ENCODE measurements around the gene OR10H5.
"Not testable (repeated sequence)": the region's sequence is repeated elsewhere in the genome, so short reads cannot be mapped to it uniquely, and the experiment has no call there.

OR10H5 gene

DNA sequence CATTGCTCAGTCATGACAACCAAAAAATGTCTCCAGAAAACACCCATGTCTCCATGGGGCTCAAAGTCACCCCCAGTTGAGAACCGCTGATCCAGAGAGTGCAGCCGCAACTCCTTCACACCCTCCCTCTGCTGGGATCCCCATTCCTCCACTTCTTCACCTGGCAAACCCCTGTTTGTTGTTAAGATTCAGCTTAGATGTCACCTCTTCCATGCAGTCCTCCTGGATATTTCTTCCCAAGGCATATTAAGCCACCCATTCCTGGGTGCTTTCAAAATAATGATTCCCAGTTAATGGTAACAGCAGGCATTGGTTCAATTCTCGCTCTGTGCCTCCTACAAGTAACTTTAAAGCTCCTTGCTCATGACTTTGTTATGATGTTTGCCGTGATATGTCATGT is 24.0 kb downstream of the OR10H5 start:
- no peak for DNase-seq (ENCODE audit: low read depth, low spot score)

DNA sequence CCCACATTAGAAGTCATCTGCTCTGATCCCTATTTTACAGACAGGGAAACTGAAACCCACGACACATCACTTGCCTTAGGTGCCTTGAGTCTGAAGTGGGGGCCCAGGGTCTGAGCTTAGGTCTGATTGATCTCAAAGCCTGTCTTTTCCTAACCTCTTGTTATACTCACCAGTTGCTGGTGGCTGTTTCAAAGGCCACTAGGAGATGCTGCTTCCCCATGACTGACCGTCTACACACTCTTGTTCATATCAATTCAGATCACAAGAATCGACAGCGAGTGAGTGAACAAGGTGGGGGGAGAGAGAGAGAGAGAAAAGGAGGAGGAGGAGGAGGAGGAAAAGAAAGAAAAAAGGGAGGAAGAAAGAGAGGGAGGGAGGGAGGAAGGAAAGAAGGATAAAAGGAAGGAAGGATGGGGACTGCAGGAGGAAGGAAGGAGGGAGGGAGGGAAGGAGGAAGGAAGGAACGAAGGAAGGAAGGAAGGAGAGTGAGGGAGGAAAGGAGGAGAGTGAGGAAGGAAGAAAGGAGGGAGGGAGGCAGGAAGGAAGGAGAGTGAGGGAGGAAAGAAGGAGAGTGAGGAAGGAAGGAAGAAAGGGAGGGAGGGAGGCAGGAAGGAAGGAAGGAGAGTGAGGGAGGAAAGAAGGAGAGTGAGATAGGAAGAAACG is 24.7 kb downstream of the OR10H5 start:
- no peak for DNase-seq (ENCODE audit: low read depth, low spot score)

DNA sequence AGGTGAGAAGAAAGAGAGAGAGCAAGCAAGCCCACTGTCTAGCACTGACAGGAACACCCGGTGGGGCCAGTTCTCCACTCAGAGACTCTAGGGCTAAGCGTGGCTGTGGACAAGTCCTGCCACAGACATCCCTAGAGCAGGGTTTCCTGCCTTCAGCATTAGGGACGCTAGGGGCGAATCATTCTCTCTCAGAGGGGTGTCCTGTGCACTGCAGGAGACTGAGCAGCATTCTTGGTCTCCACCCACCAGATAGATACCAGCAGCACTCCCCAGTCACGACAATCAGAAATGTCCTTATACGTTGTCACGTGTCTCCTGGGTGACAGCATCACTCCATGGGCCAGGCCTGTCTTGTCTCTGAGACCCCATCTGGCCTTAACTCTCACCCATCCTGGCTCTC is 26.5 kb downstream of the OR10H5 start:
- DNase-seq (ENCODE audit: low read depth, low spot score), result no peak

DNA sequence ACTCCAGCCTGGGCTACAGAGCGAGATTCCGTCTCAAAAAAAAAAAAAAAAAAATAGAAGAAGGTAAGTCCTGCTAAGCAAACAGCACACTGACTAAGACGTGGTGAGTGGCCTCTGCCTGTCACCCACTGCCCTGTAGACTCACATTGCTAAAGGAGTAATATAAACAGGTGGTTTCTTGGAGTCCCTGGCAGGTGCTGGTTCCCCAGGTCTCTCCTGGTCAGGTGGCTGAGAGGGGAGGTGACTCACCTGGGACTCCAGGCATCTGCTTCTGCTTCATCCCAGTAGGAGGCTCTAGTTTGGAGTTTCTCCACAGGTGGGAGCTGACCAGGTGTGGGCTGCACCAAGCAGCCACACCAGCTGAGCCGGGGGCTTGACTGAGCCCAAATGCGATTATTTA is 27.8 kb downstream of the OR10H5 start, which contains the start of gene OR10H1:
OR10H1 (minus strand) TSS at position 359 of the 400 bp plus-strand sequence. CDS start 7,627 bp downstream, outside the sequence.
- no peak for DNase-seq (ENCODE audit: low read depth, low spot score)

DNA sequence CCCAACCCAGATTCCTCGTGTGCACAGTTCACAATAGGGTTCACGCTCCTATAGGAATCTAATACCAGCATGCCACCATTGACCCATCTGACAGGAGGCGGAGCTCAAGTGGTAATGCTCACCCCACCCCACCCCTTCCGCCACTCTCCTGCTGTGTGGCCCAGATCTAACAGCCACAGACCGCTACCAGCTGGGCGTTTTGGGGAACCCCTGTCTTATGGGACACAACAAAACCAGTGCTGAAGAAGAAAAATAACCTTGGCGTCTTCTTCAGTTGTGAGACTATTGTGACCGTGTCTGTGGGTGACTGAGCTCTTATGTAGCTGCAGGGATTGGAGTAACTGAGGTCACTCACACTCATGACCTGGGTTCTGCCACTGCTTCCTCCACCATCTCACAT is 33.2 kb downstream of the OR10H5 start:
- DNase-seq (ENCODE audit: low read depth, low spot score), result no peak

DNA sequence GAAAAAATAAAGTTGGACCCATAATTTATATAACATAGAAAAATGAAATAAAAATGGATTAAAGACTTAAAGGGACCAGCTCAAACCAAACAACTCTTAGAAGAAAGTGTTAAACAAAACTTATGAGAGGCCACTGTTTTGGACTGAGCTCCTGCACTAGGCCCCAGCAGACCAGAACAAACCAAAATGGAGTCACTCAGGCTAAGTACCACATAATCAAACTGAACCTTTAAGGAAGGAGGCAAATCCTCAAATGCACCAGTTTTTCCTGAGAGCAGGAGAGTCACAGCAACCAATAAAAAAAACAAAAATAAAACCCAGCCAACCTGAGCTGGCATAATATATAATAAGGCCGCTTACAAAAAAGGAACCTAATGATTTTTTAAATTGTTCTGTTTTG is 38.3 kb downstream of the OR10H5 start:
- no peak for DNase-seq (ENCODE audit: low read depth, low spot score)

DNA sequence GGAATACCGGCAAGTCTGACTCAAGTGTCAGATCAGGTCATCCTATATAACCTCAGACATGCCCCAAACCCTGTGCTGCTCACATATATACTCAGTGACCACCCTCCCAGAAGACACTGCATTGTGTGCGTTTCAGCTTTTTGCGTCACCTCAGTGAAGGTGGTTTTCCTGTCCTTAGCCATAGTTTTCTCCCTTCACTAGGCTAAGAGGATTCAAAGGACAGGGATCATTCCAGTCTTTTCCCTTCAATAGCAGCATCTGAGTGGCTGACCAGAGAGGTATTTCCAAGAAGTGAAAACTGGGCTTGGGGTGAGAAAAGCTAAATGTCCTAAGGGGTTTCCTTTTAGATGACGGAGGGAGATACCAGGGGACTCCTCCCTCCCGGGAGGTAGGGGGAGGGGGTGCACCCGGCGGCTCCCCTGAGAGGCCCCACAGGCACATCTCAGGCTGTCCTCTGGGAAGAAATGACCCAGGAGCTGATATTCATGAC is 40.7 kb downstream of the OR10H5 start:
- peak; percentile 1 for DNase-seq (ENCODE audit: low read depth, low spot score)

DNA sequence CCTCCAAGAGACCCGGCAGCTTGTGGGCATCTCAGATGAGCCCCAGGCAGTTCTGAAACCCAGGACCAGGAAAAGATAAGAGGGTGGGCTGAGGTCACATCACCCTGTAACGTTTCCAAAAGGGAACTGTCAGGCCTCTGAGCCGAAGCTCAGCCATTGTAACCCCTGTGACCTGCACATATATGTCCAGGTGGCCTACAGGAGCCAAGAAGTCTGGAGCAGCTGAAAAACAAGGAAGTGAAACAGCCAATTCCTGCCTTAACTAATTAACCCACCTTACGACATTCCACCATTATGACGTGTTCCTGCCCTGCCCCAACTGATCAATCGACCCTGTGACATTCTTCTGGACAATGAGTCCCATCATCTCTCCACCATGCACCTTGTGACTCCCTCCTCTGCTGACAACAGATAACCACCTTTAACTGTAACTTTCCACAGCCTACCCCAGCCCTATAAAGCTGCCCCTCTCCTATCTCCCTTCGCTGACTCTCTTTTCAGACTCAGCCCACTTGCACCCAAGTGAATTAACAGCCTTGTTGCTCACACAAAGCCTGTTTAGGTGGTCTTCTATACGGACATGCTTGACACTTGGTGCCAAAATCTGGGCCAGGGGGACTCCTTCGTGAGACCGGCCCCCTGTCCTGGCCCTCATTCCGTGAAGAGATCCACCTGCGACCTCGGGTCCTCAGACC is 41.3 kb downstream of the OR10H5 start:
- DNase-seq (ENCODE audit: low read depth, low spot score), result peak; percentile 1

DNA sequence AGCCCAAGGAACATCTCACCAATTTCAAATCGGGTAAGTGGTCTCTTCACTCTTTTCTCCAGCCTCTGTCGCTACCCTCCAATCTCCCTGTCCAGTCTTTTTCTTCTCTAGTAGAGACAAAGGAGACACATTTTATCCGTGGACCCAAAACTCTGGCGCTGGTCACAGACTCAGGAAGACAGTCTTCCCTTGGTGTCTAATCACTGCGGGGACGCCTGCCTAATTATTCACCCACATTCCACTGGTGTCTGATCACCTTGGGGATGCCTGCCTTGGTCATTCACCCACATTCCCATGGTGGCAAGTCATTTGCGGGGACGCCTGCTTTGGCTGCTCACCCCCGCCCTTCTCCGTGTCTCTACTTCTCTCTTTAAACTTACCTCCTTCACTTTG is 41.8 kb downstream of the OR10H5 start:
- no peak for DNase-seq (ENCODE audit: low read depth, low spot score)

DNA sequence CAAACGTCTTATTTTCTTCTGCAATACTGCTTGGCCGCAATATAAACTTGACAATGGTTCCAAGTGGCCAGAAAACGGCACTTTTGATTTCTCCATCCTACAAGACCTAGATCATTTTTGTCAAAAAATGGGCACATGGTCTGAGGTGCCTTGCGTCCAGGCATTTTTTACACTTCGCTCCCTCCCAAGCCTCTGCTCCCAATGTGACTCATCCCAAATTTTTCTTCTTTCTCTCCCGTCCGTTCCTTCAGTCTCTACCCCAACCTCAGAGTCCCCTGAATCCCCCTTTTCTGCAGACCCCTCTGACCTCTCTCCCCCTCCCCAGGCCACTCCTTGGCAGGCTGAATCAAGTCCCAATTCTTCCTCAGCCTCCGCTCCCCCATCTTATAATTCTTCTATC is 42.3 kb downstream of the OR10H5 start:
- DNase-seq (ENCODE audit: low read depth, low spot score), result no peak

DNA sequence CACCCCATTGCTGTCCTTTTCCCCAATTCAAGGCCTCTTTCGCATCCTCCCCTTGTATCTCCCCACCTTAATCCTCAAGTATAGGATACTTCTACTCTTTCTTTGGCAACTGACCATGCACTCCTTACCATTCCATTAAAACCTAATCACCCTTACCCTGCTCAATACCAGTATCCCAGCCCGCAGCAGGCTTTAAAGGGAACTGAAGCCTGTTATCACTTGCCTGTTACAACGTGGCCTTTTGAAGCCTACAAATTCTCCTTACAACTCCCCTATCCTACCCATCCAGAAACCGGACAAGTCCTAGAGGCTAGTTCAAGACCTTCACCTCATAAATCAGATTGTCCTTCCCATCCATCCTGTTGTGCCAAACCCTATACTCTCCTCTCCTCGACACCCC is 44.2 kb downstream of the OR10H5 start:
- no peak for DNase-seq (ENCODE audit: low read depth, low spot score)

DNA sequence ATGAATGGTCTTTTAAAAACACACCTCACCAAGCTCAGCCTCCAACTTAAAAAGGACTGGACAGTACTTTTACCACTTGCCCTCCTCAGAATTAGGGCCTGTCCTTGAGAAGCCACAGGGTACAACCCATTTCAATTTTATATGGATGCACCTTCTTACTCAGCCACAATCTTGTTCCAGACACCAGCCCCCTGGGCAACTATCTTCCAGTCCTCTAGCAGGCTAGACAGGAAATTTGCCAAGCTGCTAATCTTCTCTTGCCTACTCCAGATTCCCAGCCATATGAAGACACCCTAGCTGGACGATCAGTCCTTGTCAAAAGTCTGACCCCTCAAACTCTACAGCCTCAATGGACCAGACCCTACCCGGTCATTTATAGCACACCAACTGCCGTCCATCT is 46.8 kb downstream of the OR10H5 start:
- DNase-seq (ENCODE audit: low read depth, low spot score), result not testable (repeated sequence)

DNA sequence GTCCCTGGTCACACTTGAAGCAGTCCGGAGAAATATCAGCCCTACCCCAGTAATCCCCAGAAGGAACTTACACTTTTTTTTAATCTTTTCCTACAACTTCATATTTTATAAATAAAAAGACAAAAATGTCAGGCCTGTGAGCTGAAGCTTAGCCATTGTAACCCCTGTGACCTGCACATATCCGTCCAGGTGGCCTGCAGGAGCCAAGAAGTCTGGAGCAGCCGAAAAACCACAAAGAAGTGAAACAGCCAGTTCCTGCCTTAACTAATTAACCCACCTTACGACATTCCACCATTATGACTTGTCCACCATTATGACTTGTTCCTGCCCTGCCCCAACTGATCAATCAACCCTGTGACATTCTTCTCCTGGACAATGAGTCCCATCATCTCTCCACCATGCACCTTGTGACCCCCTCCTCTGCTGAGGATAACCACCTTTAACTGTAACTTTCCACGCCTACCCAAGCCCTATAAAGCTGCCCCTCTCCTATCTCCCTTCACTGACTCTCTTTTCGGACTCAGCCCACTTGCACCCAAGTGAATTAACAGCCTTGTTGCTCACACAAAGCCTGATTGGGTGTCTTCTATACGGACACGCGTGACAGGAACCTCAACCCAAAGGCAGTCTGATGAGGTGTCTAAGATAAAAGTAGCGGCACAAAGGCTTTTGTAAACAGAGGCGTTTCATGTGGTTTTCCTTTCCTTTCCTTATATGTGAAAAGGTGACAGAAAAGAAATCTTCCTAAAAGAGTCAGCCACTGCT is 48.3 kb downstream of the OR10H5 start:
- DNase-seq (ENCODE audit: low read depth, low spot score), result not testable (repeated sequence)

DNA sequence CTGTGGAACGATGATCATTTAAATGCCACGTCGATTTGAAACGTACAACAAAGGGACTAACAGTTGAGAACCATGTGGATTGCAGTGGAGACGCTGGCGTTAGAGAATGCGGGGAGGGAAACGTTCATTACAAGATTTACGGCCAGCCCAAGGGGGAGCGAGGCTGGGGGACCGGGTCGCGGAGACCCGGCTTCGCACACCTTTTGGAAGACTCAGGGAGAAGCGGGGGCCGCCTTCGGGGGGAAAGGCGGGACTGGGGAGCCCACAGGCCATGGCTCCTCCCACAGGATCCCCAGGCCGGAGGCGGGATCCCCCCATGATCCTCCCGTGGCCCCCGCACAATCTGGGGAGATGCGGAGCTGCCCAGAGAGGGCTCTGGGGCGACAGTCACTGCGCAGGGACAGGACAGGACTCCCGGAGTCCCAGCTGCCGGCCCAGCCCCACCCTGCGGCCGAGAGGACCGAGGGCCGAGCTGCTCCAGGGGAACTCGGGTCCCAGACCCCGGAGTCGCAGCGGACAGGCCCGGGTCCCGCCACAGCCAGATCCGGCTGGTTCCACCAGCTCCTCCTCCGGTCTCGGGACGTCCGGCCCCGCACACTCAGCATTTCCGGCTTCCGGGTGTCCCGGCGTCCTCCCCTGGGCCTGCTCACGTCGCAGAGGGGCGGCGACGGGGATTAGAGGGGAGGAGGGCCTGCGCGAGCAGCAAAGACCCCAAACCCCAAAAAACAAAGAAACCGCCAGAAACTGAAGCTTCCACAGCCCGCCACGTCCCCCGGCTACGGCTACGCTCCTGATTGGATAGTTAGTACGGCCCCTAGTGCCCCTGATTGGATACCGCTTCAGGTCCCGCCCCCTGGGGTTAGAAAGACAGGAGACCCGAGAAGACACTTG is 49.1 kb downstream of the OR10H5 start:
- DNase-seq (ENCODE audit: low read depth, low spot score), result peak; percentile 44

DNA sequence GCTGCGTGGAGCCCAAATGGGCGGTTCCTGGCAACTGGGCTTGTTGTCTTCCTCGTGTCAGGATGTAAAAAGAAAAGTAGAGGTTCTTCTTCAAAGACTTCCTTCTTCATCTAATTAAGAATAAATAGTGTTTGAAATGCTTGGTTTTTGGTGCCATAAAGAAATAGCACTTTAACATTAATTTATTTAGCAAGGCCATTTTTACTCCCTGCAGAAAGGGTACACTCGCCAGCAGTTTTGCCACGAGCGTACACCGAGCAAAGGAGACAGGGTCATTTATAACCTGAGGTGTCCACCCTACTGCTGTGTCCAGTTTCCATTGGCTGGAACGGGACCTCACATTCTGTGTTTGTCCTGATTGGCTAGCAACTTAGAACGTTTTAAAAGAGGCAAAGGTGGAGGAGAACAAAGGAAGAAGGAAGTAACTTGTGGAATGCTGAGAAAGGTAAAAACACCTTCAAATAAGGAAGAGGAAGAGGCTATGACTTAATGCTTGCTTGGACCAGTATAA is 49.8 kb downstream of the OR10H5 start:
- DNase-seq (ENCODE audit: low read depth, low spot score), result no peak

DNA sequence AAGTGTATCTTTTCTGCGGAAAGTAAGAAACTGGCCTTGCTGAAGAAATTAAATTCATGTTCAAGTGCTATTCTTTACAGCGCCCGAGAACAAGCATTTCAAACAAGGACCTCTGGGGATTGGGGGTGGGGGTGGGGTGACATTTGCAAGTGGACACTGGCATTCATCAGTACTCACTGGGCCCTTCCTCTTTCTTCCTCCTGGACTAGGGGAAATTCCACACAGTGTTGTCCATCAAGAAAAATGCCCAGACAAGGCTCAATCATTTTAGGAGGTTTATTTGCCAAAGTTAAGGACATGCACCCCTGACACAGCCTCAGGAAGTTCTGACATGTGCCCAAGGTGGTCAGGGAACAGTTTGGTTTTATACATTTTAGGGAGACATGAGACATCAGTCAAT is 50.9 kb downstream of the OR10H5 start:
- DNase-seq (ENCODE audit: low read depth, low spot score), result no peak

DNA sequence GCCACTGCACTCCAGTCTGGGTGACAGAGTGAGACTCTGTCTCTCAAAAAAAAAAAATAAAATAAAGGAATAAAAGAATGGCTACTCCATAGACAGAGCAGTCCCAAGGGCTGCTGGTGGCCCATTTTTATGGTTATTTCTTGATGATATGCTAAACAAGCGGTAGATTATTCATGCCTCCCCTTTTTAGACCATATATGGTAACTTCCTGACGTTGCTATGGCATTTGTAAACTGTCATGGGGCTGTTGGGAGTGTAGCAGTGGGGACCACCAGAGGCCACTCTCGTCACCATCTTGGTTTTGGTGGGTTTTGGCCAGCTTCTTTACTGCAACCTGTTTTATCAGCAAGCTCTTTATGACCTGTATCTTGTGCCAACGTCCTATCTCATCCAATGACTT is 52.4 kb downstream of the OR10H5 start:
- not testable (repeated sequence) for DNase-seq (ENCODE audit: low read depth, low spot score)

DNA sequence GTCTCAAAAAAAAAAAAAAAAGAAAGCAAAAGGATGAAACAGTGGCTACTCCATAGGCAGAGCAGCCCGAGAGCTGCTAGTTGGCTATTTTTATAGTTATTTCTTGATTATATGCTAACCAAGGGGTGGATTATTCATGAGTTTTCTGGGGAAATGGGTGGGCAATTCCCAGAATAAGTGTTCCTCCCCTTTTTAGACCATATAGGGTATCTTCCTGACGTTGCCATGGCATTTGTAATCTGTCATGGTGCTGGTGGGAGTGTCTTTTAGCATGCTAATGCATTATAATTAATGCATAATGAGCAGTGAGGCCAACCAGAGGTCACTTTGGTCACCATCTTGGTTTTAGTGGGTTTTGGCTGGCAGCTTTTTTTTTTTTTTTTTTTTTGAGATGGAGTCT is 53.4 kb downstream of the OR10H5 start:
- DNase-seq (ENCODE audit: low read depth, low spot score), result no peak

DNA sequence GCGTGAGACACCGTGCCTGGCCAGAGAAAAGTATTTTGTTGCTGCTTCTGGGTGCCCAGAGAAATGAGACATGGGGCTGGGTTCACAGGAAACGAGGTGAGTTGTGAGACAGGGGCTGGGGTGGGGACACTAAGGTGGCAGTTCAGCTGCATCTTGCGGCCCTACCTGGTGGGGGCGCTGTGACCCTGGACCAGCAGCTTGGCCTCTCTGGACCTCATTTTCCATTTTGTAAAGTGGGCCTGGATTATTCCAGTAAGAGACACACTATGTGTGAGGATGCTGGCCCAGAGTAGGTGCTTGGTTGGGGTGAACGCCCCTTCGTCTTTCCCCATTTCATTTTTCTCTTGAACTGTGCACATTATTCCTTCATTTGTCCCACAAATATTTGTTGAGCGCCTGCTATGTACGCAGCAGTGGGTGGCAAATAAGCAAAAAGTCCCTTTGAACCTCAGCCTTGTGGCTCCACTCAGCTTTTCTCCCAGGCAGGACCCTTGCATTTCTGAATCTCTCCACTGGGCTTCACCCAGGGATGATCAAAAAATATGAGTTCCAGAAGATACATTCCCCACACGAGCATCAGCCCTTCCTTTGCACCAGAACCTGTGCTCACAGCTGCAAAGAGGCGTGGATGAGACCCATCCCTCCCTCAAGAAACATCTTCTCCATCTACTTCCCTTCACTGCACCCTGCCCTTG is 54.6 kb downstream of the OR10H5 start:
- DNase-seq (ENCODE audit: low read depth, low spot score), result no peak

DNA sequence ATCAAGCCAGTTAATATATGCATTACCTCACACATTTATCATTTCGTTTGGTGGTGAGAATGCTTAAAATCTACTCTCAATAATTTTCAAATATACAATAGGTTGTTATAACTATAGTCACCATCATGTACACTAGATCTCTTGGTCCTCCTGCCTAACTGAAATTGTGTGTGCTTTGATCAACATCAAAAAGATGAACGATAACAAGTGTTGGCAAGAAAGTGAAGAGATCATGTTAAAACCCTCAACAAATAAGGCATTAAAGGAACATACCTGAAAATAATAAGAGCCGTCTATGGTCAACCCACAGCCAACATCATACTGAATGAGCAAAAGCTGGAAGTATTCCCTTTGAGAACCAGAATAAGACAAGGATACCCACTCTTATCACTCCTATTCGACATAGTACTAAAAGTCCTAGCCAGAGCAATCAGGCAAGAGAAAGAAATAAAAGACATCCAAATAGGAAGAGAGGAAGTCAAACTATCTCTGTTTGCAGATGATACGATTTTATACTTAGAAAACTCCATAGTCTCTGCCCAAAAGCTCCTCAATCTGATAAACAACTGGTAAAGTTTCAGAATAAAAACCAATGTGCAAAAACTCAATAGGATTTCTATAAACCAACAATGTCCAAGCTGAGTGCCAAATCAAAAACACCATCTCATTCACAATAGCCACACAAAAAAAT is 55.9 kb downstream of the OR10H5 start:
- DNase-seq (ENCODE audit: low read depth, low spot score), result no peak
